Measurements from ENCODE around the gene HYOU1. TPM values are rescaled to one million over a fixed set of nuclear protein-coding genes. Genes with fewer than 3 reads are reported as not detected.

The HYOU1 gene
- total and polyA plus RNA-seq, 2 experiments from 2014 or later, result 48.2 to 229 TPM

DNA sequence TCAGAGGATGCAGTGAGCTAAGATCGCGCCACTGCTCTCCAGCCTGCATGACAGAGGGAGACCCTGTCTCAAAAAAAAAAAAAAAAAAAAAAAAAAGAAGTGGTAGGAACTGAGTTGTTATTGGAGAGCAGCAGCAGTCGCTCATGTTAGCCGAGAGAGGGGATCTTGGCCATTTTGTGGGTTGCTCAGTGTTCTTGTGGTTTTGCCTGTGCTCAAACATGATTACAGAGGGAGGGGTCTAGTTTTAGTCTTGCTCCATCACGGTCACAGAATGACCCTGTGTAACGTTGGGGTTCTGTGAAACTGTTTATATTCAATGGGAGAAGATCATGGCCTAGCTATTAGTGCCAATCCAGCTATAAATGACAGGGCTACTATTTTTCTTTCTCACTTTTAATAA is 42.7 kb upstream of the HYOU1 start:
- H3K36me3 ChIP-seq (ENCODE audit: insufficient read depth), result peaks cover 14% of the 10 kb centered on the region
- H3K4me2 ChIP-seq, result peak overlapping the region; percentile 100
- peaks cover 35% of the 10 kb centered on the region for H3F3A ChIP-seq (replicated peaks; ENCODE audit: low read depth)
- ATAC-seq (no peak), DNase-seq (ENCODE audit: low spot score) (no peak)
- no peak overlapping the region for H3K27ac Mint-ChIP-seq
- no peaks in the 10 kb centered on the region for H3K9me3 Mint-ChIP-seq
- TF ChIP-seq CTCF (conservative IDR thresholded peaks at IDR 0.05; ENCODE audit: low read depth in 2 of 2) (no peak), JUNB (IDR thresholded peaks at IDR 0.05; ENCODE audit: unreplicated experiment) (no peak), STAT1 (IDR thresholded peaks at IDR 0.05; ENCODE audit: unreplicated experiment) (no peak), EZH2 (IDR thresholded peaks at IDR 0.05; ENCODE audit: low read depth, unreplicated experiment) (no peak), NANOG (IDR thresholded peaks at IDR 0.05; ENCODE audit: borderline replicate concordance) (no peak), ETS1 (IDR thresholded peaks at IDR 0.05) (no peak), ZNF114 (CRISPR knock-in tag; IDR thresholded peaks at IDR 0.05) (no peak), CREB1 (CRISPR knock-in tag; IDR thresholded peaks at IDR 0.05; ENCODE audit: low read depth) (no peak), POLR2AphosphoS5 (IDR thresholded peaks at IDR 0.05; ENCODE audit: low read depth) (no peak), EZH2phosphoT487 (IDR thresholded peaks at IDR 0.05; ENCODE audit: unreplicated experiment) (no peak), REST (IDR thresholded peaks at IDR 0.05; ENCODE audit: unreplicated experiment) (no peak)
- TF ChIP-seq, protein P1, sequence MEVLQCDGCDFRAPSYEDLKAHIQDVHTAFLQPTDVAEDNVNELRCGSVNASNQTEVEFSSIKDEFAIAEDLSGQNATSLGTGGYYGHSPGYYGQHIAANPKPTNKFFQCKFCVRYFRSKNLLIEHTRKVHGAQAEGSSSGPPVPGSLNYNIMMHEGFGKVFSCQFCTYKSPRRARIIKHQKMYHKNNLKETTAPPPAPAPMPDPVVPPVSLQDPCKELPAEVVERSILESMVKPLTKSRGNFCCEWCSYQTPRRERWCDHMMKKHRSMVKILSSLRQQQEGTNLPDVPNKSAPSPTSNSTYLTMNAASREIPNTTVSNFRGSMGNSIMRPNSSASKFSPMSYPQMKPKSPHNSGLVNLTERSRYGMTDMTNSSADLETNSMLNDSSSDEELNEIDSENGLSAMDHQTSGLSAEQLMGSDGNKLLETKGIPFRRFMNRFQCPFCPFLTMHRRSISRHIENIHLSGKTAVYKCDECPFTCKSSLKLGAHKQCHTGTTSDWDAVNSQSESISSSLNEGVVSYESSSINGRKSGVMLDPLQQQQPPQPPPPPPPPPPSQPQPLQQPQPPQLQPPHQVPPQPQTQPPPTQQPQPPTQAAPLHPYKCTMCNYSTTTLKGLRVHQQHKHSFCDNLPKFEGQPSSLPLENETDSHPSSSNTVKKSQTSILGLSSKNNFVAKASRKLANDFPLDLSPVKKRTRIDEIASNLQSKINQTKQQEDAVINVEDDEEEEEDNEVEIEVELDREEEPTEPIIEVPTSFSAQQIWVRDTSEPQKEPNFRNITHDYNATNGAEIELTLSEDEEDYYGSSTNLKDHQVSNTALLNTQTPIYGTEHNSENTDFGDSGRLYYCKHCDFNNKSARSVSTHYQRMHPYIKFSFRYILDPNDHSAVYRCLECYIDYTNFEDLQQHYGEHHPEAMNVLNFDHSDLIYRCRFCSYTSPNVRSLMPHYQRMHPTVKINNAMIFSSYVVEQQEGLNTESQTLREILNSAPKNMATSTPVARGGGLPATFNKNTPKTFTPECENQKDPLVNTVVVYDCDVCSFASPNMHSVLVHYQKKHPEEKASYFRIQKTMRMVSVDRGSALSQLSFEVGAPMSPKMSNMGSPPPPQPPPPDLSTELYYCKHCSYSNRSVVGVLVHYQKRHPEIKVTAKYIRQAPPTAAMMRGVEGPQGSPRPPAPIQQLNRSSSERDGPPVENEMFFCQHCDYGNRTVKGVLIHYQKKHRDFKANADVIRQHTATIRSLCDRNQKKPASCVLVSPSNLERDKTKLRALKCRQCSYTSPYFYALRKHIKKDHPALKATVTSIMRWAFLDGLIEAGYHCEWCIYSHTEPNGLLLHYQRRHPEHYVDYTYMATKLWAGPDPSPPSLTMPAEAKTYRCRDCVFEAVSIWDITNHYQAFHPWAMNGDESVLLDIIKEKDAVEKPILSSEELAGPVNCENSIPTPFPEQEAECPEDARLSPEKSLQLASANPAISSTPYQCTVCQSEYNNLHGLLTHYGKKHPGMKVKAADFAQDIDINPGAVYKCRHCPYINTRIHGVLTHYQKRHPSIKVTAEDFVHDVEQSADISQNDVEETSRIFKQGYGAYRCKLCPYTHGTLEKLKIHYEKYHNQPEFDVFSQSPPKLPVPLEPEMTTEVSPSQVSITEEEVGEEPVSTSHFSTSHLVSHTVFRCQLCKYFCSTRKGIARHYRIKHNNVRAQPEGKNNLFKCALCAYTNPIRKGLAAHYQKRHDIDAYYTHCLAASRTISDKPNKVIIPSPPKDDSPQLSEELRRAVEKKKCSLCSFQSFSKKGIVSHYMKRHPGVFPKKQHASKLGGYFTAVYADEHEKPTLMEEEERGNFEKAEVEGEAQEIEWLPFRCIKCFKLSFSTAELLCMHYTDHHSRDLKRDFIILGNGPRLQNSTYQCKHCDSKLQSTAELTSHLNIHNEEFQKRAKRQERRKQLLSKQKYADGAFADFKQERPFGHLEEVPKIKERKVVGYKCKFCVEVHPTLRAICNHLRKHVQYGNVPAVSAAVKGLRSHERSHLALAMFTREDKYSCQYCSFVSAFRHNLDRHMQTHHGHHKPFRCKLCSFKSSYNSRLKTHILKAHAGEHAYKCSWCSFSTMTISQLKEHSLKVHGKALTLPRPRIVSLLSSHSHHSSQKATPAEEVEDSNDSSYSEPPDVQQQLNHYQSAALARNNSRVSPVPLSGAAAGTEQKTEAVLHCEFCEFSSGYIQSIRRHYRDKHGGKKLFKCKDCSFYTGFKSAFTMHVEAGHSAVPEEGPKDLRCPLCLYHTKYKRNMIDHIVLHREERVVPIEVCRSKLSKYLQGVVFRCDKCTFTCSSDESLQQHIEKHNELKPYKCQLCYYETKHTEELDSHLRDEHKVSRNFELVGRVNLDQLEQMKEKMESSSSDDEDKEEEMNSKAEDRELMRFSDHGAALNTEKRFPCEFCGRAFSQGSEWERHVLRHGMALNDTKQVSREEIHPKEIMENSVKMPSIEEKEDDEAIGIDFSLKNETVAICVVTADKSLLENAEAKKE (CRISPR knock-in tag; IDR thresholded peaks at IDR 0.05), result no peak
- no peaks in the 10 kb centered on the region for H4K20me1 ChIP-seq (replicated peaks; ENCODE audit: insufficient read depth)
- H3K4me3 Mint-ChIP-seq, result peak overlapping the region; percentile 80; the same call in 2 of the 3 replicates
- no peak overlapping the region for H2AFZ ChIP-seq
- H3K27ac ChIP-seq (ENCODE audit: low read depth), result no peak overlapping the region
- H3K27me3 Mint-ChIP-seq (ENCODE audit: insufficient read depth, low read depth, poor library complexity), result peaks cover 19% of the 10 kb centered on the region
- peaks cover 16% of the 10 kb centered on the region for H3K4me1 Mint-ChIP-seq
- H3K36me3 Mint-ChIP-seq (ENCODE audit: low read depth), result peaks cover 34% of the 10 kb centered on the region
- H3K9me2 ChIP-seq (ENCODE audit: insufficient read depth), result no peaks in the 10 kb centered on the region
- peaks cover 22% of the 10 kb centered on the region for H3K4me1 ChIP-seq (ENCODE audit: insufficient read depth)
- H3K79me2 ChIP-seq (replicated peaks; ENCODE audit: insufficient read depth), result peaks cover 19% of the 10 kb centered on the region
- no peaks in the 10 kb centered on the region for H3K27me3 ChIP-seq (ENCODE audit: insufficient read depth)
- peak overlapping the region; percentile 98 for H3K4me3 ChIP-seq
